Body of pancreas (tissue), 4 donors: ENCODE results near the gene RAB40A.

Experiments
- POLR2A ChIP-seq, 3 donors: fragments of 450-650 bp; IDR thresholded peaks; one replicate each; pipeline ENCODE4 v1.6.1; 2016; ENCODE audit warnings: antibody characterized with exemption in 3 of 3, mild to moderate bottlenecking in 2 of 3
- TF ChIP-seq, protein P1 (sequence below), 7 experiments: fragments of 450-650 bp in 4 of 7; fragments of 200-600 bp in 3 of 7; sonication (generic) in 3 of 7; IDR thresholded peaks; one replicate each; pipeline ENCODE4 v1.5.1; 2016 to 2019; ENCODE audit warnings: antibody characterized with exemption in 7 of 7

- TF ChIP-seq, protein P1, sequence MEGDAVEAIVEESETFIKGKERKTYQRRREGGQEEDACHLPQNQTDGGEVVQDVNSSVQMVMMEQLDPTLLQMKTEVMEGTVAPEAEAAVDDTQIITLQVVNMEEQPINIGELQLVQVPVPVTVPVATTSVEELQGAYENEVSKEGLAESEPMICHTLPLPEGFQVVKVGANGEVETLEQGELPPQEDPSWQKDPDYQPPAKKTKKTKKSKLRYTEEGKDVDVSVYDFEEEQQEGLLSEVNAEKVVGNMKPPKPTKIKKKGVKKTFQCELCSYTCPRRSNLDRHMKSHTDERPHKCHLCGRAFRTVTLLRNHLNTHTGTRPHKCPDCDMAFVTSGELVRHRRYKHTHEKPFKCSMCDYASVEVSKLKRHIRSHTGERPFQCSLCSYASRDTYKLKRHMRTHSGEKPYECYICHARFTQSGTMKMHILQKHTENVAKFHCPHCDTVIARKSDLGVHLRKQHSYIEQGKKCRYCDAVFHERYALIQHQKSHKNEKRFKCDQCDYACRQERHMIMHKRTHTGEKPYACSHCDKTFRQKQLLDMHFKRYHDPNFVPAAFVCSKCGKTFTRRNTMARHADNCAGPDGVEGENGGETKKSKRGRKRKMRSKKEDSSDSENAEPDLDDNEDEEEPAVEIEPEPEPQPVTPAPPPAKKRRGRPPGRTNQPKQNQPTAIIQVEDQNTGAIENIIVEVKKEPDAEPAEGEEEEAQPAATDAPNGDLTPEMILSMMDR (IDR thresholded peaks at IDR 0.05): no peak
- no peak for TF ChIP-seq POLR2A (IDR thresholded peaks at IDR 0.05)
Measured at GRCh38 chrX:103560256-103560655, 41.0 kb upstream of the RAB40A start.
